HepG2 (cell line): Measurements from ENCODE around the gene SLC25A11. TPM values are rescaled to one million over a fixed set of nuclear protein-coding genes. Genes with fewer than 3 reads are reported as not detected.
A peak's percentile ranks its signal among the peaks of the same experiment; 100 is the strongest.

Experiments
- AKAP8 ChIP-seq: sonication (generic); formaldehyde crosslinking; IDR thresholded peaks from 2 replicates; pipeline ENCODE4 v1.5.1; 2020; ENCODE audit warnings: mild to moderate bottlenecking, missing genetic modification reagents
- ARNTL ChIP-seq: sonication (generic); formaldehyde crosslinking; IDR thresholded peaks from 2 replicates; pipeline ENCODE4 v1.4.0; 2020; ENCODE audit warnings: mild to moderate bottlenecking, missing genetic modification reagents
- FOXP1 ChIP-seq, 2 experiments: fragments of 450-650 bp in 1 of 2; IDR thresholded peaks; 2 replicates each; pipeline ENCODE4 v1.6.1; 2017 to 2018; ENCODE audit warnings: antibody characterized with exemption in 1 of 2
- HES4 ChIP-seq: sonication (generic); formaldehyde crosslinking; IDR thresholded peaks from 2 replicates; pipeline ENCODE4 v1.9.0; 2021; ENCODE audit warnings: mild to moderate bottlenecking, missing genetic modification reagents, borderline replicate concordance
- HHEX ChIP-seq: IDR thresholded peaks from 2 replicates; pipeline ENCODE4 v1.6.1; 2016; ENCODE audit warnings: control low read depth
- HIVEP1 ChIP-seq: sonication (generic); formaldehyde crosslinking; IDR thresholded peaks from 2 replicates; pipeline ENCODE4 v1.4.0; 2020; ENCODE audit warnings: mild to moderate bottlenecking, missing genetic modification reagents
- HOMEZ ChIP-seq: IDR thresholded peaks from 2 replicates; pipeline ENCODE4 v1.6.1; 2016; ENCODE audit warnings: low read depth
- KAT2B ChIP-seq: fragments of 150-350 bp; IDR thresholded peaks from 2 replicates; pipeline ENCODE4 v1.6.1; 2014; ENCODE audit warnings: low read depth, low read length, borderline replicate concordance
- MIER3 ChIP-seq: IDR thresholded peaks from 2 replicates; pipeline ENCODE4 v1.6.1; 2016; ENCODE audit warnings: missing compliant biosample characterization, borderline replicate concordance
- MXD4 ChIP-seq: IDR thresholded peaks from 2 replicates; pipeline ENCODE4 v1.6.1; 2016; ENCODE audit warnings: mild to moderate bottlenecking, missing biosample characterization, missing genetic modification reagents
- NFIC ChIP-seq: IDR thresholded peaks from 2 replicates; pipeline ENCODE4 v1.6.1; 2012; ENCODE audit warnings: mild to moderate bottlenecking, low read length, inconsistent platforms
- NONO ChIP-seq, 2 experiments: fragments of 450-650 bp in 1 of 2; sonication (generic) in 1 of 2; formaldehyde crosslinking in 1 of 2; IDR thresholded peaks in 1 of 2; conservative IDR thresholded peaks in 1 of 2; 2 replicates each; pipeline versions ENCODE4 v1.6.1 to v1.8.0; 2017 to 2022; ENCODE audit warnings: mild to moderate bottlenecking in 1 of 2, missing genetic modification reagents in 1 of 2, moderate library complexity in 1 of 2
- PBX2 ChIP-seq: IDR thresholded peaks from 2 replicates; pipeline ENCODE4 v1.6.1; 2016; ENCODE audit warnings: control low read depth
- PHF8 ChIP-seq: sonication (generic); formaldehyde crosslinking; IDR thresholded peaks from 2 replicates; pipeline ENCODE4 v1.5.0; 2020; ENCODE audit warnings: missing genetic modification reagents
- POLR2AphosphoS2 ChIP-seq: IDR thresholded peaks from 2 replicates; pipeline ENCODE4 v1.6.1; 2011; ENCODE audit warnings: low read depth, low read length, improper control_type of control experiment
- RFX3 ChIP-seq: IDR thresholded peaks from 2 replicates; pipeline ENCODE4 v1.6.1; 2016; ENCODE audit warnings: missing biosample characterization, missing genetic modification reagents
- SMAD9 ChIP-seq: sonication (generic); formaldehyde crosslinking; IDR thresholded peaks from 2 replicates; pipeline ENCODE4 v1.5.1; 2020; ENCODE audit warnings: mild to moderate bottlenecking, missing genetic modification reagents
- TFDP1 ChIP-seq: IDR thresholded peaks from 2 replicates; pipeline ENCODE4 v1.6.1; 2016; ENCODE audit warnings: missing compliant biosample characterization, missing genetic modification reagents, borderline replicate concordance
- YY1 ChIP-seq: IDR thresholded peaks from 2 replicates; pipeline ENCODE4 v1.6.1; 2011; ENCODE audit warnings: low read length, low read depth, moderate library complexity, mild to moderate bottlenecking; ENCODE audit not compliant: insufficient read depth, insufficient replicate concordance
- ZFAT ChIP-seq: sonication (generic); formaldehyde crosslinking; conservative IDR thresholded peaks from 2 replicates; pipeline ENCODE4 v1.8.1; 2023; ENCODE audit warnings: missing genetic modification reagents, inconsistent platforms
- ZNF614 ChIP-seq: IDR thresholded peaks from 2 replicates; pipeline ENCODE4 v1.6.1; 2018; ENCODE audit warnings: missing biosample characterization, missing genetic modification reagents, inconsistent platforms, borderline replicate concordance
- ZNF674 ChIP-seq: sonication (generic); formaldehyde crosslinking; IDR thresholded peaks from 2 replicates; pipeline ENCODE4 v1.5.0; 2020; ENCODE audit warnings: low read depth, mild to moderate bottlenecking, missing genetic modification reagents
- ZNF766 ChIP-seq: sonication (generic); formaldehyde crosslinking; IDR thresholded peaks from 2 replicates; pipeline ENCODE4 v1.5.0; 2020; ENCODE audit warnings: missing genetic modification reagents, borderline replicate concordance
- ZNF777 ChIP-seq: sonication (generic); formaldehyde crosslinking; IDR thresholded peaks from 2 replicates; pipeline ENCODE4 v1.4.0; 2020; ENCODE audit warnings: missing genetic modification reagents
- ZNF883 ChIP-seq: sonication (generic); formaldehyde crosslinking; IDR thresholded peaks from 2 replicates; pipeline ENCODE4 v1.5.1; 2020; ENCODE audit warnings: mild to moderate bottlenecking, missing genetic modification reagents; ENCODE audit errors: not compliant biosample characterization
- polyA plus RNA-seq, 8 experiments: library from polyadenylated mRNA; depleted of rRNA in 3 of 8; stranded (reverse) in 7 of 8; unstranded in 1 of 8; fragments of >200 nt; fragmentation: Illumina TruSeq in 4 of 8; extraction: Trizol in 4 of 8; gene quantifications; 2 replicates each; pipeline versions ENCODE4 v1.2.1 to v1.2.3, GENCODE V29; 2011 to 2016; ENCODE audit warnings: low read depth in 4 of 8, missing spikeins in 1 of 8, mixed read lengths in 1 of 8; ENCODE audit not compliant: insufficient read depth in 1 of 8
- total RNA-seq, 5 experiments: library from RNA; depleted of rRNA; stranded (reverse); fragments of >200 nt; fragmentation: Illumina TruSeq; extraction: Trizol; gene quantifications; 2 replicates each; pipeline ENCODE4 v1.2.3, GENCODE V29; 2016; ENCODE audit warnings: low read depth in 1 of 5
- TF ChIP-seq, protein P1 (sequence below): sonication (generic); formaldehyde crosslinking; conservative IDR thresholded peaks from 2 replicates; pipeline ENCODE4 v1.5.0; 2020; ENCODE audit warnings: missing genetic modification reagents

SLC25A11 gene
- total and polyA plus RNA-seq, 2 of the 13 experiments (the other 11 are each of a cell fraction or from before 2014, with no cell fraction given), result 35.4 to 47.2 TPM

- no peak for TF ChIP-seq HOMEZ
- TF ChIP-seq NONO (IDR thresholded peaks at IDR 0.05), result no peak
- no peak; the same call in 1 of the 2 replicates for TF ChIP-seq NONO (CRISPR knock-in tag; conservative IDR thresholded peaks at IDR 0.05)
- TF ChIP-seq ARNTL (CRISPR knock-in tag), result peak; percentile 31; the same call in 1 of the 2 replicates
- TF ChIP-seq MIER3, result no peak; the same call in 1 of the 2 replicates
- no peak for TF ChIP-seq HIVEP1
- TF ChIP-seq HES4, result no peak
- TF ChIP-seq MXD4 (CRISPR knock-in tag), result peak; percentile 62; the same call in 1 of the 2 replicates
- TF ChIP-seq POLR2AphosphoS2, result no peak
- no peak for TF ChIP-seq ZFAT (CRISPR knock-in tag)
- TF ChIP-seq NFIC, result no peak
- peak; percentile 35 for TF ChIP-seq ZNF883 (CRISPR knock-in tag)
- no peak for TF ChIP-seq ZNF614 (CRISPR knock-in tag)
- no peak for TF ChIP-seq SMAD9 (CRISPR knock-in tag)
- TF ChIP-seq HHEX, result no peak
- TF ChIP-seq KAT2B, result no peak
- TF ChIP-seq TFDP1, result peak; percentile 58; the same call in 1 of the 2 replicates
- TF ChIP-seq ZNF777 (CRISPR knock-in tag), result peak; percentile 92
- 0 out of 2 replicates have a peak, but pooled peaks have one; percentile 51 for TF ChIP-seq AKAP8 (CRISPR knock-in tag)
- TF ChIP-seq FOXP1 (IDR thresholded peaks at IDR 0.05), result no peak
- no peak for TF ChIP-seq FOXP1 (CRISPR knock-in tag; IDR thresholded peaks at IDR 0.05)
- no peak for TF ChIP-seq ZNF674 (CRISPR knock-in tag)
- no peak for TF ChIP-seq ZNF766 (CRISPR knock-in tag)
- no peak for TF ChIP-seq YY1
- TF ChIP-seq PHF8 (CRISPR knock-in tag), result no peak
- no peak for TF ChIP-seq RFX3
- TF ChIP-seq PBX2 (CRISPR knock-in tag), result no peak
- TF ChIP-seq, protein P1, sequence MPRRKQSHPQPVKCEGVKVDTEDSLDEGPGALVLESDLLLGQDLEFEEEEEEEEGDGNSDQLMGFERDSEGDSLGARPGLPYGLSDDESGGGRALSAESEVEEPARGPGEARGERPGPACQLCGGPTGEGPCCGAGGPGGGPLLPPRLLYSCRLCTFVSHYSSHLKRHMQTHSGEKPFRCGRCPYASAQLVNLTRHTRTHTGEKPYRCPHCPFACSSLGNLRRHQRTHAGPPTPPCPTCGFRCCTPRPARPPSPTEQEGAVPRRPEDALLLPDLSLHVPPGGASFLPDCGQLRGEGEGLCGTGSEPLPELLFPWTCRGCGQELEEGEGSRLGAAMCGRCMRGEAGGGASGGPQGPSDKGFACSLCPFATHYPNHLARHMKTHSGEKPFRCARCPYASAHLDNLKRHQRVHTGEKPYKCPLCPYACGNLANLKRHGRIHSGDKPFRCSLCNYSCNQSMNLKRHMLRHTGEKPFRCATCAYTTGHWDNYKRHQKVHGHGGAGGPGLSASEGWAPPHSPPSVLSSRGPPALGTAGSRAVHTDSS (CRISPR knock-in tag), result no peak
These were observed 7.7 kb upstream of the SLC25A11 start (continued) for GRCh38 chr17:4947411-4948165.
